Body of pancreas (tissue), 4 donors: Measurements from ENCODE around the gene SLC25A13.

ENCODE experiments used
- POLR2A ChIP-seq, 3 donors: fragments of 450-650 bp; IDR thresholded peaks; one replicate each; pipeline ENCODE4 v1.6.1; 2016; ENCODE audit warnings: antibody characterized with exemption in 3 of 3, mild to moderate bottlenecking in 2 of 3
- TF ChIP-seq, protein P1 (sequence below), 7 experiments: fragments of 450-650 bp in 4 of 7; fragments of 200-600 bp in 3 of 7; sonication (generic) in 3 of 7; IDR thresholded peaks; one replicate each; pipeline ENCODE4 v1.5.1; 2016 to 2019; ENCODE audit warnings: antibody characterized with exemption in 7 of 7

- TF ChIP-seq, protein P1, sequence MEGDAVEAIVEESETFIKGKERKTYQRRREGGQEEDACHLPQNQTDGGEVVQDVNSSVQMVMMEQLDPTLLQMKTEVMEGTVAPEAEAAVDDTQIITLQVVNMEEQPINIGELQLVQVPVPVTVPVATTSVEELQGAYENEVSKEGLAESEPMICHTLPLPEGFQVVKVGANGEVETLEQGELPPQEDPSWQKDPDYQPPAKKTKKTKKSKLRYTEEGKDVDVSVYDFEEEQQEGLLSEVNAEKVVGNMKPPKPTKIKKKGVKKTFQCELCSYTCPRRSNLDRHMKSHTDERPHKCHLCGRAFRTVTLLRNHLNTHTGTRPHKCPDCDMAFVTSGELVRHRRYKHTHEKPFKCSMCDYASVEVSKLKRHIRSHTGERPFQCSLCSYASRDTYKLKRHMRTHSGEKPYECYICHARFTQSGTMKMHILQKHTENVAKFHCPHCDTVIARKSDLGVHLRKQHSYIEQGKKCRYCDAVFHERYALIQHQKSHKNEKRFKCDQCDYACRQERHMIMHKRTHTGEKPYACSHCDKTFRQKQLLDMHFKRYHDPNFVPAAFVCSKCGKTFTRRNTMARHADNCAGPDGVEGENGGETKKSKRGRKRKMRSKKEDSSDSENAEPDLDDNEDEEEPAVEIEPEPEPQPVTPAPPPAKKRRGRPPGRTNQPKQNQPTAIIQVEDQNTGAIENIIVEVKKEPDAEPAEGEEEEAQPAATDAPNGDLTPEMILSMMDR (IDR thresholded peaks at IDR 0.05): no peak
- TF ChIP-seq POLR2A (IDR thresholded peaks at IDR 0.05): no peak
Observed at GRCh38 chr7:96246919-96247318, 75.0 kb downstream of the SLC25A13 start.
